ENCODE measurements around the gene EXOC6B.

The EXOC6B gene

DNA sequence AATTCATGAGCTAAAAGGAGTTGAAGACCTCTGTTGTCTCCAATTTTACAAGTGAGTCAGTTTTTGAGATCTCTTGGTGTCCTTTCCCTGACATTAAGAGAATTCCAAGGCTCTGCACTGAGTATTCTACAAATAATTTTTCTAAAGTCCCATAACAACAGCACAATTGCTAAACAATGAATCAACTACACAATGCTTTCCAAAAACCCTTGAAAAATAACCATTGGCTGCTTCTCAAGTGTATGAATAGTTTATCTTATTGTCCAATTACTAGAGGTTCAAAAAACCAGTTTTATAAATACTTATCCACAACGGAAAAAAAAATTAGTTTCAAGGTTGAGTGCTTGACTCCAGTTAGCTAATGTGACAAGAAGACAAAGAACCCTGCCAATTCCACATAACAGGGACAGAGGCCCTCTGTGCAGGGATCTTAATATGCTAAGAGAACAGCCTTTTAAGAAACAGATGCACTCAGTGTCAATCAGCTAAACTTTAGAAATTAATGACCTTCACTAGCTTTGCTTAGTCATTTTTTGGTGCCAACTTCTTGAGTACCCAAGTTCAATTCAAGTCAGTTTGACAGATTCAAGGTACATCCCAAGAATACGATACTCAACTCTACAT is 411.6 kb downstream of the EXOC6B start:
- no peak for DNase-seq
- intact Hi-C loops (cut with DNase I), result no loop called here

DNA sequence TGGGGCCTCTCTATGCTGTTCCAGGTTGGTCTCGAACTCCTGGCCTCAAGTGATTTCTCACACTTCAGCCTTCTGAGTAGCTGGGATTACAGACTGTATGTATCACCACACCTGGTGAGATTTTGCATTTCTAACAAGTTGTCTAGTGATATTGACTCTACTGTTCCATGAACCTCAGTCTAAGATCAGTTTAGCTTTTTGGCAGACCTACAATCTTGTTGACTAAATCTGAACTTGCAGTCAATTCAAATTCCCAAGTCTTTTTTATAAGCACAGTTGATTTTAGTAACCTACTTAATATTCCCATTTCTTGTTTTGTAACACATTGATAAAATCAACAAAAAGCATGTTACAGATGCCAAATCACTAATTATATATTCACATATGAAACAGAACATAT is 412.1 kb downstream of the EXOC6B start:
- intact Hi-C loops (cut with DNase I), result no loop called here
- DNase-seq, result no peak

- DNase-seq, result no peak
- intact Hi-C loops (cut with DNase I), result no loop called here
Measured at GRCh38 chr2:72412214-72412613, 413.6 kb downstream of the EXOC6B start.

- intact Hi-C loops (cut with DNase I), result no loop called here
- no peak for DNase-seq
Measured at GRCh38 chr2:72399879-72400278, 426.0 kb downstream of the EXOC6B start.

GRCh38 chr2:72395096-72395495 is 430.7 kb downstream of the EXOC6B start:
- intact Hi-C loops (cut with DNase I), result no loop called here
- DNase-seq, result no peak

DNA sequence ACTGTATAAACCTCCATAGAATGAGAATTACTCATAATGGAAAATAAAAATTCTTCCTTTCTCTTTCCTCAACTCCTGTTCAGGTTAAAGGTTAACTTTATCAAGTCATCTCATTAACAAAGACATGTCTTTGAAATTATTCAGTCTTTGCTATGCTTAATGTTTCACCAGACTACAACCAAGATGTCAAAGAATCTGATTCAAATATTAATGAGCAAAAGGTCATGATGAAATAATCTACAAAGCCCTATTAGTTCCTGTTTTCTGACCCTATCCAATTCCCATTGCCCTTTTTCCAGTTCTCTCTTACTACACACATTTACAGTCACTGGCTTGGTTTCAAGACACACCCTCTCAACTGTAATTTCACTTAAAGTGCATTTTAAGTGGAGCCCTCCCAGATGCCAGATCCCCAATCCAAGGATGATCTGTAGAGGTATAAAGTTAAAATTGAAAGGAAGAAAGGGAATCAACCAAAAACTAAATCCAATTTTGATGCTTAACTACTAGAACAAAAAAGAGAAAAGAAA is 431.2 kb downstream of the EXOC6B start:
- DNase-seq, result no peak
- intact Hi-C loops (cut with DNase I), result no loop called here

- intact Hi-C loops (cut with DNase I), result no loop called here
- no peak for DNase-seq
Measured at GRCh38 chr2:72389447-72389846, 436.4 kb downstream of the EXOC6B start.

GRCh38 chr2:72388263-72388662 is 437.6 kb downstream of the EXOC6B start:
- intact Hi-C loops (cut with DNase I), result no loop called here
- no peak for DNase-seq

DNA sequence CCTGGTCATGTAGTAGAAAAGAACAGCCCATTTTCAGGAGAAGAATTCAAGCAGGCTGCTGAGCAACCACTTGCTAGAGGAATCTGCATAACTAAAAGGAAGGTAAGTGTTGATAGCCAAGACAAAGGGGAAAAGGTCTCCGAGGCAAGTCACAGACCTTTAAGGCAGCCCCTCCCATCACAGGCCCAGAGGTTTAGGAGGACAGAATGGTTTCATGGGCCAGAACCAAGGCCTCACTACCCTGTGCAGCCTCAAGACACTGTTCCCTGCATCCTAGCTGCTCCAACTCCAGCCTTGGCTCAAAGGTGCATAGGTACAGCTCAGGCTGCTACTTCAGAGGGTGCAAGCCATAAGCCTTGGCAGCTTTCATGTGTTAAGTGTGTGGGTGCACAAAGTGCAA is 439.5 kb downstream of the EXOC6B start:
- intact Hi-C loops (cut with DNase I), result no loop called here
- DNase-seq, result no peak

- DNase-seq, result no peak
- intact Hi-C loops (cut with DNase I), result no loop called here
Measured at GRCh38 chr2:72378753-72379348, 447.0 kb downstream of the EXOC6B start.

DNA sequence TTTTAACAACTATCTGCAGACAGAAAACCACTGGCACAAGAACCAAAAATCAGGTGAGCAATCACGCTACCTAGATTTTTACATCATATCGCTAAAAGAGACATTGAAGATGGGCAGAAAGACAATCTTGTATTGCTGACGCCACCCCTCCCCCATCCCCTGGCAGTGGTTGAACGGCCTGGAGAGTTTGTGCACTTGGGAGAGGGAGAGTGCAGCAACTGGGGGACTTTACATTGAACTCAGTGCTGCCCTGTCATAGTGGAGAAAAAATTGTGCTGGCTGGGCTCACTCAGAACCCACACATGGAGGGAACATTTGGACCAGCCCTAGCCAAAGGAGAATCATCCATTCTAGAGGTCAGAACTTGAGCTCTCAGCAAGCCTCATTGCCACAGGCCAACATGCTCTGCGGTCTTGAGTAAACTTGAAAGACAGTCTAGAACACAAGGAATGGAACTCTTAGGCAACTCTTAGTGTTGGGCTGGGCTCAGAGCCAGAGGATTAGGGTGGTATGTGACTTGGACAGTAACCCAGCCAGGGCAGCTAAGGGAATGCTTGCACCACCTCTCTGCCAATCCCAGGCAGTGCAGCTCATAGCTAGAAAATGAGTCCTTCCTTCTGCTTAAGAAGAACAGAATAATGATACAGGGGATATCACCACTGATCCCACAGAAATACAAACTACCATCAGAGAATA is 458.2 kb downstream of the EXOC6B start:
- peak in 2 of 10 donors; percentile 31 to 49 for DNase-seq
- intact Hi-C loops (cut with DNase I), result no loop called here

GRCh38 chr2:72363406-72363805 is 462.4 kb downstream of the EXOC6B start:
- intact Hi-C loops (cut with DNase I), result no loop called here
- DNase-seq, result no peak

DNA sequence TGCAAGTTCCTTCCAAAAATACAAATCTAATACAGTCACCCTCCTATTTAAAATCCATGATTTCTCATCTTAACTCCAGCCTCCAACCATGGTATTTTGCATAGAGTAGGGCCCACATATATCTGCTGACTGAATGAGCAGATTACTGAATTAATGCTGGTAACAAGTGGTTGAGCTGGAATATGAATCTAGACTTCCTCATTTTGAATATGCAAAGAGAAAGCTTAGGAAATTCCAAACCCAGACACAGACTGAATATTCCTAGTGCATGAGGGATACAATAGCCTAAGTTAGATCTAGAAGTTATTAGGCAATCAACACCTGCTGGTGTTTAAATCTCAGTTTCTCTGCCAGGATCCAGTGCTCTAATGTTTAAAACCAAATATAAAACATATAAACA is 463.1 kb downstream of the EXOC6B start:
- intact Hi-C loops (cut with DNase I), result no loop called here
- no peak for DNase-seq

DNA sequence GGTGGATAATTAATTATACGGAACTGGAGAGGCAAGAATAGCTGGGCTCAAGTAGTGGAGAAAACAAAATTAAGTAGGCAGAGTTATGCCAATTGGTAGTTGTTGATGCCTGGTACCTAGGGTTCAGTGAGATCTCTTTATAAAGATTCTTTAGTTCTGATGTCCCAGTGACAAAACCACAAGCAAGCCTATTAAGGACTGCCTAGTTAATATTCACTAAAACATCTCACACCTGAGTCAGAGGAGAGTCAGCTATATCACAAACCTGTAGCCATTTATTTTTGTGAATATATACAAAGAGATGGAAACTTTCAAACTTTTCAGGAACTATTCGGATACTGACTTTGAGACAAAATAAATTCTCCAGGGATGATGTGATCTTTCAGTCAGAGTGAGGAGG is 464.3 kb downstream of the EXOC6B start:
- DNase-seq, result no peak
- intact Hi-C loops (cut with DNase I), result no loop called here

GRCh38 chr2:72361042-72361441 is 464.8 kb downstream of the EXOC6B start:
- intact Hi-C loops (cut with DNase I), result no loop called here
- no peak for DNase-seq

DNA sequence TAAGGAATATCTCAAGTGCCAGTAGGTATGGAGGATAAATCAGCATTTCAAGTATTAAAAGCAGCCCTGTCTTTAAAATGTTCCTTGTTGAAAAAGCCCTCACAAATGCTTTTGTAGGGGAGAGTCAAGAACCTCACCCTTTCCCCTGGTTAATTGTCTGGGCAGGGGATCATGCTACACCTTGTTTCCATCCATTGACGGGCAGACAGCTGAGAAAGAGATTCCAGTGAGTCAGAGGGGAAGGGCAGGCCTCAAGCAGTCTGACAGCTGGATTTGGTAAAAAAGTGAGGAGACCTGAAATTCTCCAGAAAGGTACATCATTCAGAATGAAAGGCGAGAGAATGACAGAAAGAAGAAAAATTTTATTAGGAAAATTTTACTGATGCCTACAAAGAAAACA is 475.0 kb downstream of the EXOC6B start:
- intact Hi-C loops (cut with DNase I), result no loop called here
- no peak for DNase-seq

DNA sequence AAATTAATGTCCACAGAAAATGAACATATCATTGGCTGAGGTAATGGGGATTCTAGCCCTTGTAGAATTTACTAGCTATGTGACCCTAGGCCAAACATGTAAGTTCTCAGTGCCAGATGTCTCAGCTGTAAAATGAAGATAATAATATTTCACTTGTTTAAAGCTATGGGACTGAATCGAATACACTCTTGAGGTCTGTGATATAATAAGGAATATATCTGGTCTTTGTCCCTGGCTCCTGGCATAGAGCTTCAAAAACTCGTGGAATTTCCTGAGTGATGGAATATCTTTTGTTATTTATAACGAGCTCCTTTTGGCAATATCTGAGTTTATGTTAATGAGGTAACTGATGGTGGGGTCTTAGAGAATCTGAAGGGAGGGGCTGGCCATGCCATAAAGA is 476.8 kb downstream of the EXOC6B start:
- intact Hi-C loops (cut with DNase I), result no loop called here
- DNase-seq, result no peak

DNA sequence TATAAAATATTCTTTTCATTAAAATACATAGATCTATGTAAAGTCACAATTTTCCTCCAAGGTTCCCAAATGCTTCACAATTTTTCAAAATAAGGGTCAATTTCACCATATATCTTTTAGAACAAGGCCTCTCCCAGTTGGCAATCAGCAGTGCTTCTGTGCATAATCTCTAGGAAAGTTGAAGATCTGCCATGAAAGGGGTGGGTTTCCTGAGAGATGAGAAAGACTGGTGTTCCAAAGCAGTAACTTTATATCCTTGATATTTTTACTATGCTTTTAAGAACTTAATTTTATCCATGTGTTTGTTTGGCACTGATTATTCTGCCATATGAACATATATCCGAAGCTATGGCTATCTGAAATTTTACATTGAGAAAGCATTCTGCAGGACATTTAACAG is 478.8 kb downstream of the EXOC6B start:
- intact Hi-C loops (cut with DNase I), result no loop called here
- no peak for DNase-seq

GRCh38 chr2:72341639-72342038 is 484.2 kb downstream of the EXOC6B start:
- no peak for DNase-seq
- intact Hi-C loops (cut with DNase I), result no loop called here

- DNase-seq, result no peak
- intact Hi-C loops (cut with DNase I), result no loop called here
Measured at GRCh38 chr2:72340665-72341064, 485.2 kb downstream of the EXOC6B start.

DNA sequence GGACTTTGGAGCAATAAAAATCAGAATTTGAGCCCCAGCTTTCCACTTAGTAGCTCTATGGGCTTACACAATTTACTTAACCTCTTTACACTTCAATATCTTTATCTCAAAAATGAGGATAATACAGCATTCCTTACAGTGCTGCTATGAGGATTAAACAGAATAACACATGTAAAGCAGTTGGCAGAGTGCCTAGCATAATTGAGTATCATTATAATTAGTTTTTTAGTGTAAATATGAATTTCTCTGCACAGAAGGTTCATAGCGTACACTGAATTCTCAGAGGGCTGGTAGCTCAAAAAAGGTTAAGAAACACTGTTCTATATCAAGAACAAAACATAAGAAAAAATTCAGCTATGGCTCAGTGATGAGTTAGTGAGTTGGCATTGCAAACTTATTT is 487.8 kb downstream of the EXOC6B start:
- DNase-seq, result no peak
- intact Hi-C loops (cut with DNase I), result no loop called here

DNA sequence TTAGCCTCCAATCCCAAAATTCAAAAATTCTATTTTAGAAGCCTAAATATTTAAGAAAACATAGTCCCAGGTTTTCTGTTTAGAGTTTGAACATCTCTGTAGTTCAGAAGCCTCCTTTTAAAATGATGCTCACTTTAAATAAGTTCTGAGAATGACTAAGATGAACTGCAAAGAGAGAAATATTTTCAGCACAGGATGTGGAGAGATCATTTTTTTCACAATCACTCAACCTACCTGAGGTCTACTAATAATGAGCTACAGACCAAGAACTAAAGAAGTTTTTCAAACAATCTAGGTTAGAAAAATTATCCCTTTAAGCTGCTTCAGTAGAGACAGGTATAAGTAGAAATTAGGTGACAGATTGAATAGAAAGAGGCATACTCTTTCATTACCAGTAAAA is 493.1 kb downstream of the EXOC6B start:
- intact Hi-C loops (cut with DNase I), result no loop called here

More for the DNA sequence above, 493.1 kb downstream of the EXOC6B start:
- no peak for DNase-seq
